Epidermal melanocyte (primary cell): ENCODE data around the gene RGL2.
A peak's percentile ranks its signal among the peaks of the same experiment; 100 is the strongest.
"Not testable (repeated sequence)": the region's sequence is repeated elsewhere in the genome, so short reads cannot be mapped to it uniquely, and the experiment has no call there.

Source experiments
- DNase-seq: peaks from one replicate; pipeline ENCODE4 v3.0.0; 2011; ENCODE audit warnings: low spot score; ENCODE audit not compliant: insufficient read length

The RGL2 gene

DNA sequence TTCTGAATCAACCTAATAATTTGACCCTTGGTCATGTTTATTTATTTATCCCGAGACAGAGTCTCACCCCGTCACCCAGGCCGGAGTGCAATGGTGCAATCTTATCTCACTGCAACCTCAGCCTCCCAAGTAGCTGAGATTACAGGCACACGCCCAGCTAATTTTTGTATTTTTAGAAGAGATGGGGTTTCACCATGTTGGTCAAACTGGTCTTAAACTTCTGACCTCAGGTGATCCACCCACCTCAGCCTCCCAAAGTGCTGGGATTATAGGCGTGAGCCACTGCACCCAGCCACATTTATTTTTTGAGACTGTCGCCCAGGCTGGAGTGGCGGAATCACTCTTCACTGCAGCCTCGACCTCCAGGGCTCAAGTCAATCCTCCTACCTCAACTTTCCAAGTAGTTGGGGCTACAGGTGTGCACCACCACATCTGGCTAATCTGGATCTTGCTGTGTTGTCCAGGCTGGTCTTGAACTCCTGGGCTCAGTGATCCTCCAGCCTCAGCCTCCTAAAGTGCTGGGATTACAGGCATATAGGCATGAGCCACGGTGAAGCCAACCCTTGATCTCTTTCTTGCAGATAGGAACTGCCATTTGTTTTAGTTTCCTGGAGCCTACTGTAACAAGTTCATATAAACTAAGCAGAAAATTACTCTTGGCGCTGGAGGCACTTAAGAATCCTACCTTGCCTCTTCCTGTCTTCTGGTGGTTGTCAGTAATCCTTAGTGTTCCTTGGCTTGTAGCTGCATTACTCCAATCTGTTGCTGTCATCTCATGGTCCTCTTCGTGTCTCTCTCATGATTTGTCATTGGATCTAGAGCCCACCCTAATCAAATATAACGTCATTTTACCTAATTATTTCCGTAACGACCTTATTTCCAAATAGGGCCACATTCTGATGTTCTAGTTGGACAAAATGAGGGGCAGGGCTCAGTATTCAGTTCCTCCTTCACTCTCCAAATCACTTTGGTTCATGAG lies 24.5 kb downstream of the RGL2 start:
- DNase-seq: no peak

- DNase-seq: no peak
Observed at GRCh38 chr6:33273129-33273923, 25.4 kb downstream of the RGL2 start.

- DNase-seq: no peak
Observed at GRCh38 chr6:33272275-33273128, 26.2 kb downstream of the RGL2 start.

DNA sequence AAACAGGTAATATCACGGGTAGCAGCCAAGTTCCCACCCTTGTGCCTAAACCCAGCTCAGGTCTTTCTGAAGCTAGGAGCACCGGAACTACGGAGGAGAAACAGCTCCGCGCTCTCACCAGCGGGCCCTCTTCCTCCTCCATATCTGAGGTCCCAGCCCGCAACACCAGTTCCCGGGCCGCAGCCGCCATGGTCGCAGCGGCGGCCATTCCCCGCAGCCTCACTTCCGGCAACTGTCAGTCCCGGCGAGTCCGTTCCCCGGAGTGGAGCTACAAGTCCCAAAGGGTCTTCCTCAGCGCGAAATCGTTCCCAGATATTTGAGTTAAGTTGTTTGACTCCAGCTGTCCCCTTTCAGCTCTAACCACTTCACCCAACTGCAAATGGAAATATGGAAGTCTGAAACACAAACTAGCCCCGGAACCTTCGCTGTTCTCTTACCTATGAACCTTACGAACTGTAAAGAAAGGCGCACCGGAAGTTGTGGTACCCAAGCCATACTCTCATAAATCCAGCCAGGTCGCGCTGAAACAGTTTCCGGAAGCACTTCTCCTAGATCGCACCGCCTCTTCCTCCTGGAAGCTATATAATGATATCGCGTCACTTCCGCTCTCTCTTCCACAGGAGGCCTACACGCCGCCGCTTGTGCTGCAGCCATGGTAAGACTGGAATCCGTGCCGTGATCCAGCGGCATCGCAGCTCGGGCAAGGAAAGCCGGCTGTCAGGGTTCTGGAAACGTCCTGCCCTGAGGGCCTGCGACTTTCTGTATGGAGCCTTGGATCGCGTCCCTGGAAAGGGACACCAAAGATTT lies 27.1 kb downstream of the RGL2 start, which contains the start of the genes RPS18 and VPS52:
Gene RPS18, plus strand, starts transcription at position 608 of the 807 bp plus-strand sequence. Its CDS starts 45 bp downstream, at position 653.
Gene VPS52, minus strand, starts transcription at position 409 of the 807 bp plus-strand sequence. Its CDS starts 201 bp downstream, at position 208.
- DNase-seq: peak; percentile 90

DNA sequence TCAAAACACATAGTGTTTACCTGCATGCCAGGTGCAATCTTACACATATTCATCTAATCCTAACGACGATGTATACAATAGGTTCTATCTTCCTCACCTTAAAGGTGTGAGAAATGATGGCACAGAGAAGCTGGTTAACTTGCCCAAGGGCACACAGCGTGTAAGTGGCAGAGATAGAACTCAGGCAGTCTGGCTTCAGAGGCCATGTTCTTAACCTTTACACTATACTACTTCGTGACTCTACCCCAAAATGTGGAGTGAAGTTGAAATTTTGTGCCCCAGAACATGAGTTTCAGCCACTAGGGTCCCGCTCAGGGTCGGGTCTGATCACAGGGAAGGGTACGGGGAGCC lies 27.6 kb downstream of the RGL2 start:
- DNase-seq: no peak

- DNase-seq: no peak
Observed at GRCh38 chr6:33264015-33264414, 34.7 kb downstream of the RGL2 start.

GRCh38 chr6:33262490-33262889 lies 36.3 kb downstream of the RGL2 start:
- not testable (repeated sequence) for DNase-seq

DNA sequence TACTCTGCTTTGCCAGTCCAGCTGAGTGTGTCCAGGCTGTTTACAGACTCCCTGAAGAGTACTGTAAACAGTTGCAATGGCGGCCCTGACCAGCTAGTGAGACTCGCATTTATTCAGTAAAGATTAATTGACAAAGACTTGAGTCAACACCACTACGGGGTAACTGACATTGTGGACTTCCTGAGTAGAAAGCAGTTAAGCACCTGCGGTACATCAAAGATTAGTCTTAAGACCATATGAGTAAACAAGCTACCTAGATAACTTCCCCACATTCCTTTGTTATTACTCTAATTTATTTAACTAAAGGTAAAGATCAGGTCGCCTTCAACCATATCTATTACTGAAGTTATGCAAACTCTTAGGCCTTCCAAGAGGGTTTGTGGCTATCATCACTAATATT lies 39.7 kb downstream of the RGL2 start:
- DNase-seq: no peak

DNA sequence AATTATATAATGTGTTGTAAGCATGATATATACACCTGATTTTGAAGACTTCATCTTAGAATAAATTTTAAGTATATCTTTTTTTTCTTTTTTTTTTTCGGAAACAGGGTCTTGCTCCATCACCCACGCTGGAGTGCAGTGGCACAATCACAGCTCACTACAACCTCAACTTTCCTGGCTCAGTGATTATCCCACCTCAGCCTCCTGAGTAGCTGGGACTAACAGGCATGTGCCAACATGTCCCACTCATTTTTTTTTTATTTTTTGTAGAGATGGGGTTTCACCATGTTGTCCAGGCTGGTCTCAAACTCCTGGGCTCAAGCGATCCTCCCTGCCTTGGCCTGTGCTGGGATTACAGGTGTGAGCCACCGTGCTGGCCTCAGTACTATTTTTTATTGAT lies 44.2 kb downstream of the RGL2 start:
- no peak for DNase-seq

DNA sequence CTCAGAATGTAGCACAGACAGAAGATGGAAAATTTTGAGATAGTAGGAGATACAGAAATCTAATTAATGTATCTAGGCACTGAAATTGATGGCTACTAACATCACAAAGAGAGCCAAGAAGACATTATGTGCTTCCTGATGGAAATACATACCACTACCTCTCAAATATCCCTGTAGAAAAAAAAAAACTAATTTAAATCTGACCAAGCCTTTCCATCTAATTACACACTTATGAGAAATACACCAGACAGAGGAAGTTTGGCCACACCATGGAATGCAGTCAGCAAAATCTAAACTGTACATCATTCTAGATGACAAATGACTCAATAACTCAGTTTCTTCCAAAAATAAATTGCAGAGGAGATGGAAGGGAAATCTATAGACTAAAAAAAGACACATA lies 46.0 kb downstream of the RGL2 start:
- no peak for DNase-seq

GRCh38 chr6:33251395-33252012 lies 47.2 kb downstream of the RGL2 start:
- no peak for DNase-seq

DNA sequence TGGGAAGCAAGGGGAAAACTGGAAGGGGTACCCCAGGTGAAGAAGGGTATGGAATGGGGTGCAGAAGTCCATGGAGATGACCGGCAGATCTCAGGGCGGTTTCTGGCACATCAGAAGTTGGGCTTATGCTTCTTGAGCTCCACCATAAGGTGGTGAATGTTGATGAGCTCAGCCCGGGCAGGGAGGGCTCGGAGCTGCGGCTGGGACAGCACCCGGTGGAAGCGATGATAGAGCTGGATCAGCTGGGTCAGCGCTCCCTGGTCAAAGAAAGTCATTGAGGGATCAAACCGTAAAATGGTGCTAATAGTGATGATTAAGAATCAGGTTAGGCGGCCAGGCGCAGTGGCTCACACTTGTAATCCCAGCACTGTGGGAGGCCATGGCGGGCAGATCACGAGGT lies 48.0 kb downstream of the RGL2 start:
- no peak for DNase-seq

DNA sequence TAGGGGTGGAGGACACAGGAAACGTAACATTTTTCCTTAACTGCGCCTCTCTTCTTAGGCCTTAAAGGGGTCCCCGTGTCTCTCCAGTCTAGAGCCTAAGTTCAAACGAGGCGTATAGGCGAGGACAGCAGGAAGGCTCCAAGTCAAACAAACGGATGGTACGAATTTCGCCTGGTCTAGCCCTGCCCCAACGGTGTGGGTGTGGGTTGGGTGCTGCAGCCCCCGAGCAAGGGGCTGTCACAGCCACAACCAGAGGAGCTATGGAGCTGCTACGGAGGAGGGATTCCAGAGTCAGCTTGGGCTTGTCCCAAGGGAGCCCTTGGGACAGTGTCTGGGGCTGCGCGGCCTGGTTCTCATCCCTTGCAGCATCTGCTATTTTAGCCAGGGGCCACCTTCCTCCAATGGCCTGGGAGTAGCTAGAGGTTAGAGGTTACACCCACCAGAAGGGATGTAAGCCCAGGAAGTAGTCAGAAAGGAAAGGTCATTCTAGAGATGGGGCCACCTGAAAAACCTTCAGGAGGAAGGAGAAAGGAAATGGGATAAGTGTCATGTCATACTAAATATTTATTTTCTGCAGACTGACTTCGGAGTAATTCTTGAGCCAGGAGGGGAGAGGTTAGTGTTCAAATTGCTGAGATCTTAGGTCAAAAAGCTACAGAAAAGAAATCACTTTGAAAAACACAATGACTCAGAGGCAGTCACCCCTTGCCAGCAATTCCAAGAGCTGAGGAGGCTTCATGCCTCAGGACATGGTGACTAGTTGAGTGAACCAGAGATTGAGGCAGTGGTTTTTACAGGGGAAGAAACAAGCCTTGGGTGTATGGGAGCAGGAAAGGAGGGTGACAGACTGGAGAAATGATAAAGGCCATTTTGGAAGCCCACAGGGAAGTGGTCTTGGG lies 48.8 kb downstream of the RGL2 start:
- no peak for DNase-seq

GRCh38 chr6:33248932-33249731 lies 49.6 kb downstream of the RGL2 start:
- peak; percentile 86 for DNase-seq

DNA sequence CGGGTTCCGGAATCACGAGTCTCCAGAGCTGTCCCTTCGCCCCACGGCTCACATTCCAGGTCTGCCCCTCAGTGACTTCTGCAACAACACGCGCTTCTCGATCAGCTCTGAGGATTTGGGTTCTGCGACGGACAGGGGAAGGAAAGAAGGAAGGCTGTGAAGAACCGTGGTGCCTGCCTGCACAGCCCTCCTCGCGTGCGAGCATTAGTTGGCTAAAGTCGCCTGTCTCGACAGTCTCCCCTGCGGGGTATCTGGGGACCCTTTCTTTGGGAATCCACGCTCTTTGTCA lies 50.2 kb downstream of the RGL2 start:
- DNase-seq: no peak

GRCh38 chr6:33247977-33248642 lies 50.6 kb downstream of the RGL2 start:
- DNase-seq: peak; percentile 59

- DNase-seq: no peak
Observed at GRCh38 chr6:33243476-33243875, 55.3 kb downstream of the RGL2 start.

DNA sequence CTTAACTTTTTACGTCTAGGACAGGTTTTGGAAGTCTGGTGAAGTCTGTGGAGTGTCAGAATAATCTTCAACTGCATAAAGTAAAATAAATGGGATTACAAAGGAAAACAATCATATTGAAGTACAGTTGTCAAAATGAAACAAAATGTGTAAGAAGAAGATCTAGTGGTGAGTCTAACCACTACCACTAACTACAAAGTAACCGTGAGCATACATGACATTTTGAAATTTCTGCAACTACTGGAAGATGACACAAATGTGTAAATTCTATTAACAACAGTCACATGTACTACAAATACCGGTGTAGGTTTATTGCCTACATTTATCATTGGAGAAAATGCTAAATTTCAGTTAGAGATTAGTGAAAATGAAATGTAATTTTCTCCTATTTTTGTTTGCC lies 56.8 kb downstream of the RGL2 start:
- DNase-seq: no peak
